Activated CD4-positive, alpha-beta T cell treated with anti-CD3 and anti-CD28 coated beads, Interleukin-2, amount 10 ng/mL, durations not matched to agents 7 days and 5 days (primary cell): ENCODE measurements around the gene DLAT. TPM values are rescaled to one million over a fixed set of nuclear protein-coding genes. Genes with fewer than 3 reads are reported as not detected.
"Not testable (repeated sequence)": the region's sequence is repeated elsewhere in the genome, so short reads cannot be mapped to it uniquely, and the experiment has no call there.

Source experiments
- CTCF ChIA-PET: fragments of 350-600 bp; sonication (Branson Sonifier 250); formaldehyde crosslinking; loops from one replicate; lab custom pipeline; 2021; ENCODE audit warnings: antibody characterized with exemption; lab: Charles Lee
- POLR2A ChIA-PET: fragments of 350-600 bp; sonication (Branson Sonifier 250); formaldehyde crosslinking; loops from one replicate; lab custom pipeline; 2021; ENCODE audit warnings: antibody characterized with exemption; lab: Charles Lee
- DNase-seq: peaks from one replicate; pipeline ENCODE4 v3.0.0-alpha.2; 2020
- H3K27ac Mint-ChIP-seq: one replicate; pipeline ENCODE4 v1.8.0; 2021; ENCODE audit warnings: mild to moderate bottlenecking, moderate library complexity, mixed read lengths
- H3K27me3 Mint-ChIP-seq: one replicate; pipeline ENCODE4 v1.8.0; 2021; ENCODE audit warnings: mixed read lengths
- H3K36me3 Mint-ChIP-seq: one replicate; pipeline ENCODE4 v1.8.0; 2021; ENCODE audit warnings: low read depth, mixed read lengths
- H3K4me1 Mint-ChIP-seq: one replicate; pipeline ENCODE4 v1.8.0; 2021; ENCODE audit warnings: mixed read lengths
- H3K4me3 Mint-ChIP-seq: one replicate; pipeline ENCODE4 v1.8.0; 2021; ENCODE audit warnings: mild to moderate bottlenecking, moderate library complexity, mixed read lengths
- H3K9me3 Mint-ChIP-seq: one replicate; pipeline ENCODE4 v1.8.0; 2021; ENCODE audit warnings: mixed read lengths
- total RNA-seq, 2 experiments: library from RNA; stranded (reverse); gene quantifications; one replicate each; pipeline ENCODE4 v1.2.3, GENCODE V29; 2021

The DLAT gene
- total RNA-seq, 2 experiments from 2014 or later: 27.7 to 31.6 TPM

GRCh38 chr11:111986589-111986988 lies 38.6 kb upstream of the DLAT start:
- ChIA-PET POLR2A (no interaction called here), CTCF (interaction anchor here (0.6 to 1.4 kb wide), 4 partner anchors 9 to 26 kb away, joined by 3 to 4 read pairs (median 4); no protein-coding TSS in a partner anchor)
- Mint-ChIP-seq H3K27ac (no peak overlapping the region), H3K9me3 (no peaks in the 10 kb centered on the region), H3K27me3 (no peaks in the 10 kb centered on the region), H3K36me3 (peaks cover 2% of the 10 kb centered on the region), H3K4me3 (no peak overlapping the region), H3K4me1 (peaks cover 2% of the 10 kb centered on the region)
- DNase-seq: no peak

DNA sequence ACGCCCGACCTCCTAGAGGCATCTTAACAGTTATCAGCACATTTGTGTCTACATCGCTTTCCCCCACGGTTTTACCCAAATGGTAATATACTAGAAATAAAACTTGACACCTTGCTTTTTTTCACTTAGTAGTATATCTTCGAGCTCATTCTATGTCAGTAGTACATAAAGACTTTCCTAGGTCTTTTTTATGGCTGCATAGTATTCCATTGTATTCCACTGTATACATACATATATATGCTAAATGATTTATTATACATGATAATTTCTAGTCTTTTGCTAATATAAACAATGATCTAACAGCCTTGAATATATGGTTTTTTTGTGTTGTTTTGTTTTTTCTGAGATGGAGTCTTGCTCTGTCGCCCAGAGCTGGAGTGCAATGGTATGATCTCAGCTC lies 34.8 kb upstream of the DLAT start:
- Mint-ChIP-seq H3K4me1 (no peaks in the 10 kb centered on the region), H3K36me3 (peaks cover 2% of the 10 kb centered on the region), H3K27me3 (no peaks in the 10 kb centered on the region), H3K4me3 (no peak overlapping the region), H3K27ac (no peak overlapping the region), H3K9me3 (no peaks in the 10 kb centered on the region)
- POLR2A ChIA-PET: no interaction called here
- no peak for DNase-seq
- CTCF ChIA-PET: interaction anchor here (1.2 kb wide), 1 partner anchor 9 kb away, joined by 3 read pairs; no protein-coding TSS in a partner anchor

DNA sequence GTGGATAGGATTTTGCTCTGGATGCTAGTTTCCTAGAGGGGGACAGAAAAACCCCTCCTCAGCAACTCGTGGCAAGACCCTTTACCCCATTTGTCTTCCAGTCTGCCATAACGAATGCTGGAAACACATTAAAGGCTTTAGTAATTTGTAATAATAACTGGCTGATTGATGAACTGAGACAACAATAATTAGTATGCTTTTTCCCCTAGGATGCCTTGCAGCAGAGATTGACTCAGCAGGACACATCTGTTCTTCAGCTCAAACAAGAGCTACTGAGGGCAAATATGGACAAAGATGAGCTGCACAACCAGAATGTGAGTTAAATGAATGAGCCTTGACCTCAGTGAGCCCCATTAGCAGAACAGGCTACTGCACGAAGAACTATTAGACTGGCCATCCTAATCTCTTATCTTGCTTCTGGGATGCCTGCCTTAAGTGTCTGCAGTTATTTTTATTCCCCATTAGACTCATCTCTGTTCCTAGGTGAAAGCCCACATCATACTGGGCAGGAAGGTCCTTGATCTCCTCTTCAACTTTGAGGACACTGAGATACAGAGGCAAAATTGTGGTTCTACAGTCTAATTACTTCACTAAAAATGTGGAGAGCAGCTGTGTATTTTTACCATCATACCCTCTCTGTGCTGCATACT lies 32.9 kb upstream of the DLAT start:
- no peak for DNase-seq
- Mint-ChIP-seq H3K36me3 (no peaks in the 10 kb centered on the region), H3K4me3 (no peak overlapping the region), H3K27me3 (no peaks in the 10 kb centered on the region), H3K27ac (no peak overlapping the region), H3K4me1 (no peaks in the 10 kb centered on the region), H3K9me3 (no peaks in the 10 kb centered on the region)
- ChIA-PET POLR2A (no interaction called here), CTCF (interaction anchor here (0.8 to 1.7 kb wide), 5 partner anchors 11 to 61 kb away, joined by 3 to 5 read pairs (median 3); partner anchors contain the start of gene DIXDC1)

- DNase-seq: no peak
- Mint-ChIP-seq H3K36me3 (no peaks in the 10 kb centered on the region), H3K27me3 (no peaks in the 10 kb centered on the region), H3K4me3 (no peak overlapping the region), H3K27ac (no peak overlapping the region), H3K4me1 (peaks cover 3% of the 10 kb centered on the region), H3K9me3 (no peaks in the 10 kb centered on the region)
- POLR2A ChIA-PET: no interaction called here
- CTCF ChIA-PET: no interaction called here
Observed at GRCh38 chr11:111996129-111996528, 29.1 kb upstream of the DLAT start.

GRCh38 chr11:111996669-111997068 lies 28.5 kb upstream of the DLAT start:
- H3K4me3 Mint-ChIP-seq: not testable (repeated sequence)

DNA sequence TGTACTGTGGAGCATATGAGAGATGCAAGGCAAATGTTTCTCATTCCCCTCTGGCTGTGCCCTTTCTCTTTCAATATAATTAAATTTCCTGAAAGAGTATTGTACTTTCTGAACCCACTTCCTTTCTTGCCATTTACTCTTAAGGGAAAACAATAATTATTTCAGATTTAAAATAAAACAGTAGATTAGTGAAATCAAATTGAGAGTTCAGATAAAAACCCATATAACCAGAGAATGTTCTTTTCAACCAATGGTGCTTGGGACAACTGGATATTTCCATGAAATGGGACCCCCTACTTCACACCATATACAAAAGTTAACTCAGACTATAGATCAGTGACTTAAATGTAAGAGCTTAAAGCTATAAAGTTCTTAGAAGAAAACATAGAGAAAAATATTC lies 26.1 kb upstream of the DLAT start:
- ChIA-PET POLR2A (no interaction called here), CTCF (no interaction called here)
- Mint-ChIP-seq H3K9me3 (no peaks in the 10 kb centered on the region), H3K4me1 (peaks cover 3% of the 10 kb centered on the region), H3K27ac (no peak overlapping the region), H3K36me3 (no peaks in the 10 kb centered on the region), H3K4me3 (no peak overlapping the region), H3K27me3 (no peaks in the 10 kb centered on the region)
- no peak for DNase-seq

More at GRCh38 chr11:111996669-111997068, 28.5 kb upstream of the DLAT start:
- H3K27me3 Mint-ChIP-seq, H3K36me3 Mint-ChIP-seq, CTCF ChIA-PET, H3K4me1 Mint-ChIP-seq, POLR2A ChIA-PET, H3K9me3 Mint-ChIP-seq, H3K27ac Mint-ChIP-seq, DNase-seq: not testable (repeated sequence)

GRCh38 chr11:112000703-112001102 lies 24.5 kb upstream of the DLAT start:
- CTCF ChIA-PET: no interaction called here
- no peaks in the 10 kb centered on the region for H3K36me3 Mint-ChIP-seq
- no peaks in the 10 kb centered on the region for H3K9me3 Mint-ChIP-seq
- H3K27me3 Mint-ChIP-seq: no peaks in the 10 kb centered on the region
- POLR2A ChIA-PET: no interaction called here
- peaks cover 3% of the 10 kb centered on the region for H3K4me1 Mint-ChIP-seq
- H3K27ac Mint-ChIP-seq: no peak overlapping the region
- no peak for DNase-seq
- H3K4me3 Mint-ChIP-seq: no peak overlapping the region

DNA sequence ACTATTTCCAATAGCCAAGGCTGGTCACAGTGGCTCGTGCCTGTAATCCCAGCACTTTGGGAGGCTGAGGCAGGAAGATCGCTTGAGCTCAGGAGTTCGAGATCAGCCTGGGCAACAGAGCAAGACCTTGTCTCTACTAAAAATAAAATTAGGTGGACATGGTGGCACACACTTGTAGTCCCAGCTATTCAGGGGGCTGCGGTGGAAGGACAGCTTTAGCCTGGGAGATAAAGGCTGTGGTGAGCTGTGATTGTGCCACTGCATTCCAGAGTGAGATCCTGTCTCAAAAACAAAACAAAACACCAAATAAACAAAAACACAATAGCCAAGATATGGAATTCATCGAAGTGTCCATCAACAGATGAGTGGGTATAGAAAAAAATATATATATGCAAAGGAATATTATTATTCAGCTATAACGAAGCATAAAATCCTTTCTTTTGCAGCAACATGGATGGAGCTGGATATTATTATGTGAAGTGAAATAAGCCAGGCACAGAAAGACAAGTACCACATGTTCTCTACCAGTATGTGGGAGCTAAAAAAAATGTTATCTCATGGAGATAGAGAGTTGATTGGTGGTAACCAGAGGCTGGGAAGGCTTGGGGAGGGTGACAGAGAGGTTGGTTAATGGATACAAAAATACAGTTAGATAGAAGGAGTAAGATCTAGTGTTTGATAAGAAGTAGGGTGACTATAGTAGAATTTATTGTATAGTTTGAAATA lies 22.6 kb upstream of the DLAT start:
- Mint-ChIP-seq H3K27ac (no peak overlapping the region), H3K4me3 (no peak overlapping the region), H3K27me3 (no peaks in the 10 kb centered on the region), H3K4me1 (peaks cover 3% of the 10 kb centered on the region), H3K9me3 (no peaks in the 10 kb centered on the region), H3K36me3 (no peaks in the 10 kb centered on the region)
- no peak for DNase-seq
- ChIA-PET CTCF (interaction anchor here (0.8 to 1.4 kb wide), 5 partner anchors 9 to 76 kb away, joined by 3 to 4 read pairs (median 3); no protein-coding TSS in a partner anchor), POLR2A (no interaction called here)

DNA sequence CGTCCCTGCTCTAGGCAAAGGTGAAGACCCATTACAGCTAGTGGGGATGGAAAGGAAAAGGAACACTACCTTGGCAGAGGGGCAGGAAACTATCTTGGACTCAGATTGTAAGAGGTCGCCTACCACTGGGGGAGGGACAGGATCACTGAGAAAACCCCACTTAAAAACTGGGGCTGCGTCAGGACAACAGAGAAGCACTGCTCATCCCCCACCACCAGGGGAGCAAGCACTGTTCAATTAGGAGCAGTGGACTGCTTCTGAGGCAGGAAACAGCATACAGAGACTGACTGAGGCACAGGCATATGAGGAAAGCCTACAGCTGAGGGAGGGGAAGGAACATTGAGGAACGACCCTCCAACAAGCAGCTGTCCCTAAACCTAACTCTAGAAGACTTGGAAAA lies 20.8 kb upstream of the DLAT start:
- ChIA-PET CTCF (no interaction called here), POLR2A (no interaction called here)
- Mint-ChIP-seq H3K36me3 (no peaks in the 10 kb centered on the region), H3K27me3 (peaks cover 12% of the 10 kb centered on the region), H3K27ac (no peak overlapping the region), H3K9me3 (no peaks in the 10 kb centered on the region), H3K4me3 (no peak overlapping the region), H3K4me1 (no peaks in the 10 kb centered on the region)
- DNase-seq: peak; percentile 8

DNA sequence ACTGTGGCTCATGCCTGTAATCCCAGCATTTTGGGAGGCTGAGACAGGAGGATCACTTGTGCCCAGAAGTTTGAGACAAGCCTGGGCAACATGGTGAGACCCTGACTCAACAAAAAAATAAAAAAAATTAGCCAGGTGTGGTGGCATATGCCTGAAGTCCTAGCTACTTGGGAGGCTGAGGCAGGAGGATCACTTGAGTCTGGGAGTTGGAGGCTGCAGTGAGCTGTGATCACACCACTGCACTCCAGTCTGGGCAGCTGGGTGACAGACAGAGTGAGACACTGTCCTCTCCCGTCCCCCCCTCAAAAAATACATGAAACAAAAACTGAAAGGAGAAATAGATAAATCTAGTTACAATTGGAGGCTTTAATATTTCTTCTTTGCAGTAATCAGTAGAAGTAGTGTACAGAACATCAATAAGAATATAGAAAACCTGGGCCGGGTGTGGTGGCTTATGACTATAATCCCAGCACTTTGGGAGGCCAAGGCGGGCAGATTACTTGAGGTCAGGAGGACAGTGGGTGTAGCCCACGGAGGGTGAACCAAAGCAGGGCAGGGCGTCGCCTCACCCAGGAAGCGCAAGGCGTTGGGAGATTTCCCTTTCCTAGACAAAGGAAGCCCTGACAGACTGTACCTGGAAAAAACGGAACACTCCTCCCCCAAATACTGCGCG lies 19.6 kb upstream of the DLAT start:
- ChIA-PET POLR2A (no interaction called here), CTCF (interaction anchor here (0.7 to 1.2 kb wide), 3 partner anchors 10 to 20 kb away, joined by 3 read pairs; no protein-coding TSS in a partner anchor)
- Mint-ChIP-seq H3K9me3 (peaks cover 3% of the 10 kb centered on the region), H3K27me3 (peaks cover 21% of the 10 kb centered on the region), H3K4me1 (no peaks in the 10 kb centered on the region), H3K36me3 (no peaks in the 10 kb centered on the region), H3K27ac (no peak overlapping the region), H3K4me3 (no peak overlapping the region)
- no peak for DNase-seq

- DNase-seq, H3K27ac Mint-ChIP-seq, POLR2A ChIA-PET, H3K36me3 Mint-ChIP-seq, H3K4me1 Mint-ChIP-seq, H3K9me3 Mint-ChIP-seq, H3K4me3 Mint-ChIP-seq: not testable (repeated sequence)
- CTCF ChIA-PET: interaction anchor here (0.7 to 1.2 kb wide), 4 partner anchors 10 to 20 kb away, joined by 3 read pairs; no protein-coding TSS in a partner anchor
- H3K27me3 Mint-ChIP-seq: peaks cover 23% of the 10 kb centered on the region
Observed at GRCh38 chr11:112006095-112006441, 19.1 kb upstream of the DLAT start.

DNA sequence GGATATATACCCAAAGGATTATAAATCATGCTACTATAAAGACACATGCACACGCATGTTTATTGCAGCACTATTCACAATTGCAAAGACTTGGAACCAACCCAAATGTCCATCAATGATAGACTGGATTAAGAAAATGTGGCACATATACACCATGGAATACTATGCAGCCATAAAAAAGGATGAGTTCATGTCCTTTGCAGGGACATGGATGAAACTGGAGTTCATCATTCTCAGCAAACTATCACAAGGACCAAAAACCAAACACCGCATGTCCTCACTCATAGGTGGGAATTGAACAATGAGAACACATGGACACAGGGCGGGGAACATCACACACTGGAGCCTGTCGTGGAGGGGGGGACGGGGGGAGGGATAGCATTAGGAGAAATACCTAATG lies 13.8 kb upstream of the DLAT start:
- H3K27ac Mint-ChIP-seq, H3K4me1 Mint-ChIP-seq, POLR2A ChIA-PET, DNase-seq, H3K4me3 Mint-ChIP-seq, CTCF ChIA-PET, H3K36me3 Mint-ChIP-seq, H3K9me3 Mint-ChIP-seq: not testable (repeated sequence)
- peaks cover 25% of the 10 kb centered on the region for H3K27me3 Mint-ChIP-seq

- no peak overlapping the region for H3K27ac Mint-ChIP-seq
- peaks cover 3% of the 10 kb centered on the region for H3K9me3 Mint-ChIP-seq
- no peaks in the 10 kb centered on the region for H3K4me1 Mint-ChIP-seq
- DNase-seq: no peak
- H3K27me3 Mint-ChIP-seq: peaks cover 25% of the 10 kb centered on the region
- H3K36me3 Mint-ChIP-seq: no peaks in the 10 kb centered on the region
- ChIA-PET POLR2A (no interaction called here), CTCF (no interaction called here)
- no peak overlapping the region for H3K4me3 Mint-ChIP-seq
Observed at GRCh38 chr11:112012874-112013273, 12.3 kb upstream of the DLAT start.
